ENCODE data around the gene SKOR2. TPM values are rescaled to one million over a fixed set of nuclear protein-coding genes. Genes with fewer than 3 reads are reported as not detected.

Gene SKOR2
- total and polyA plus RNA-seq, 2 of the 13 experiments (the other 11 are each of a cell fraction or from before 2014, with no cell fraction given): not detected

- peak; percentile 41; the same call in 1 of the 2 replicates for TF ChIP-seq ZBTB44 (CRISPR knock-in tag; IDR thresholded peaks at IDR 0.05)
- TF ChIP-seq SETDB1 (CRISPR knock-in tag; IDR thresholded peaks at IDR 0.05; ENCODE audit: borderline replicate concordance): no peak
- TF ChIP-seq SRSF4 (IDR thresholded peaks at IDR 0.05; ENCODE audit: low read depth, low read length, poor library complexity, severe bottlenecking): no peak
- TF ChIP-seq ZNF276 (CRISPR knock-in tag; IDR thresholded peaks at IDR 0.05; ENCODE audit: low read depth): no peak
- no peak for TF ChIP-seq ZFP62 (CRISPR knock-in tag; IDR thresholded peaks at IDR 0.05)
- no peak for TF ChIP-seq SRSF1 (optimal IDR thresholded peaks at IDR 0.05; ENCODE audit: low read depth, low read length)
- TF ChIP-seq ZNF816 (CRISPR knock-in tag; IDR thresholded peaks at IDR 0.05; ENCODE audit: borderline replicate concordance): no peak
- no peak for TF ChIP-seq SKIL (CRISPR knock-in tag; IDR thresholded peaks at IDR 0.05; ENCODE audit: borderline replicate concordance)
- TF ChIP-seq ZNF572 (CRISPR knock-in tag; IDR thresholded peaks at IDR 0.05): no peak
- no peak for TF ChIP-seq ZNF234 (CRISPR knock-in tag; conservative IDR thresholded peaks at IDR 0.05)
- TF ChIP-seq SIN3B (IDR thresholded peaks at IDR 0.05; ENCODE audit: low read length): no peak
- no peak for TF ChIP-seq ZBTB1 (CRISPR knock-in tag; IDR thresholded peaks at IDR 0.05; ENCODE audit: borderline replicate concordance)
- TF ChIP-seq BRD4 (CRISPR knock-in tag; IDR thresholded peaks at IDR 0.05): no peak
- TF ChIP-seq ZBTB38 (CRISPR knock-in tag; IDR thresholded peaks at IDR 0.05): no peak
- TF ChIP-seq ZKSCAN1 (IDR thresholded peaks at IDR 0.05; ENCODE audit: low read length): no peak
- no peak for TF ChIP-seq NCOA2 (CRISPR knock-in tag; IDR thresholded peaks at IDR 0.05)
- TF ChIP-seq ZNF331 (CRISPR knock-in tag; IDR thresholded peaks at IDR 0.05): 0 out of 2 replicates have a peak, but pooled peaks have one; percentile 52
- TF ChIP-seq ZNF652 (CRISPR knock-in tag; IDR thresholded peaks at IDR 0.05; ENCODE audit: borderline replicate concordance, low read depth): no peak
- no peak for TF ChIP-seq KAT7 (CRISPR knock-in tag; IDR thresholded peaks at IDR 0.05; ENCODE audit: borderline replicate concordance)
- TF ChIP-seq ZNF431 (CRISPR knock-in tag; IDR thresholded peaks at IDR 0.05; ENCODE audit: borderline replicate concordance, low read depth): no peak
- no peak for TF ChIP-seq ARNT (IDR thresholded peaks at IDR 0.05)
- no peak for TF ChIP-seq RCOR2 (CRISPR knock-in tag; IDR thresholded peaks at IDR 0.05)
- TF ChIP-seq ZNF788 (CRISPR knock-in tag; IDR thresholded peaks at IDR 0.05; ENCODE audit: borderline replicate concordance): no peak
- no peak for TF ChIP-seq ZBTB21 (CRISPR knock-in tag; IDR thresholded peaks at IDR 0.05)
- no peak for TF ChIP-seq SSRP1 (CRISPR knock-in tag; IDR thresholded peaks at IDR 0.05)
- TF ChIP-seq ZFP37 (CRISPR knock-in tag; IDR thresholded peaks at IDR 0.05; ENCODE audit: borderline replicate concordance): peak; percentile 71; the same call in 1 of the 2 replicates
- TF ChIP-seq MYC (CRISPR knock-in tag; IDR thresholded peaks at IDR 0.05; ENCODE audit: borderline replicate concordance): no peak
- TF ChIP-seq NFIC (IDR thresholded peaks at IDR 0.05; ENCODE audit: low read length): no peak
- TF ChIP-seq ONECUT2 (CRISPR knock-in tag; IDR thresholded peaks at IDR 0.05): no peak
Observed at GRCh38 chr18:47254341-47254939, 3.0 kb upstream of the SKOR2 start (continued).

All from HepG2 (cell line).